GOT3 (cell line): Measurements from ENCODE around the gene C11orf65.

Experiments used
- DNase-seq: peaks from one replicate; lab custom pipeline; 2025; ENCODE audit warnings: mixed read lengths; lab: John Stamatoyannopoulos, UW

Gene C11orf65

DNA sequence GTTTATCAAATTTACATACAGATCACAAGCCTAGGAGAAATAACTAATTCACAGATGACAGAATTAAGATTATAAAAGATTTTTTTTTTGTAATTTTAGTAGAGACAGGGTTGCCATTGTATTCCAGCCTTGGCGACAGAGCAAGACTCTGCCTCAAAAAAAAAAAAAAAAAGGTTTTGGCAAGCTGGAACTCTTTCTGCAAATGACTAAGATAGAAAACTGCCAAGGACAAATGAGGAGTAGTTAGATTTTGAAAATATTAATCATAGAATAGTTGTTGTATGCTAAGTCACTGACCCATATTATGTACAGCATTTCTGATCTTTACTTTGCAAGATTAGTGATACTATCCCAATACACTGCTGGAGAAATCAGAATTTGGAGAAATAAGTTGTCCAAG is 99.2 kb downstream of the C11orf65 start:
- DNase-seq: no peak

- DNase-seq: no peak
These were observed 103.2 kb downstream of the C11orf65 start for GRCh38 chr11:108364159-108364558.

DNA sequence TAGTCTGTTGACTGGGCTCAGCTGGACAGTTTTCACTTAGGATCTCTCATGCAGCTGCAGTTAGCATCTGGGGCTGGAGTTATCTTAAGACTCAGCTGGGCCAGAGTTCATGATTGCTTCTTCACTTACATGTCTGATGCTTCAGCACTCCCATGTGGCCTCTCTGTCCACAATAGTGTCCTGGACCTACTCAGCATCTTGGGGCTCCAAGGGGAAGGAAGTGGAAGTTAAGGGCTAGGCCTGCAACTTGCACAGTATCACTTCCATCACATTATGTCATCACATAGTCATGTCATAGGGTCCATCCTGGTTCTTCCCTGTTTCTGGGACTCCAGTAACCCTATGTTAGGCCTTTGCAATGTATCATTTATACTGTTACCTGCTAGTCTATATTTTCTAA is 115.9 kb downstream of the C11orf65 start:
- DNase-seq: no peak

DNA sequence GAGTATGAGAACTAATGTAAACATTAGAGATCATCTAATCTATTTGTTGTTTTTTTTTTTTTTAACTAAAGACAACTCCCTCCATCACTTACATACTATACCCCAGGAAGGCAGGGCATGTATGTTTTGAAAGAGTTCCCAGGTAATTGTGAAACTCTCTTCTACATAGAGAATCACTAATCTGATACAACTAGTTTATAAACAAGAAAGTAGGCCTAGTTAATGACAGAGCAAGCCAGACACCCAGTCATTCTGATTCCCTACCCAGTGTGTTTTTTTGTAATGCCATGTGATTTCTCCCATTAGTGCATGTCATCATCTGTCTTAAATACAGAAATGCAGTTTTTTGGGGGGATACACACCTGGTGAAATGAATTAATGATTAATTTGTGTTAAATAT is 120.9 kb downstream of the C11orf65 start:
- DNase-seq: no peak

DNA sequence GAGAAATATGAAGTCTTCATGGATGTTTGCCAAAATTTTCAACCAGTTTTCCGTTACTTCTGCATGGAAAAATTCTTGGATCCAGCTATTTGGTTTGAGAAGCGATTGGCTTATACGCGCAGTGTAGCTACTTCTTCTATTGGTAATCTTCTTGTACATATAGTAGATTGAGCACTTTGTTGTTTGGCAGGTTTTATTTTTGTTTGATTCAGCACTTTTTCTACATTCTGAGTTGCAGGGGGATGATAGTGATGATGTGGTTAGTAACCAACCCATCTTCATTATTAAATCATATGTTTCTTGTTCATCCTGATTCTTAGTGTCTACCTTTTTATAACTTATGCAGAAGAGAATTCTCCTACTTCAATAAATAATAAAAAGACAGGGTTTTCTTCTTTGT is 121.6 kb downstream of the C11orf65 start:
- no peak for DNase-seq

- no peak for DNase-seq
These were observed 123.6 kb downstream of the C11orf65 start for GRCh38 chr11:108343714-108344113.

GRCh38 chr11:108341654-108342053 is 125.7 kb downstream of the C11orf65 start:
- DNase-seq: no peak

- DNase-seq: no peak
These were observed 126.4 kb downstream of the C11orf65 start for GRCh38 chr11:108340973-108341372.

GRCh38 chr11:108338750-108339149 is 128.6 kb downstream of the C11orf65 start:
- DNase-seq: no peak

DNA sequence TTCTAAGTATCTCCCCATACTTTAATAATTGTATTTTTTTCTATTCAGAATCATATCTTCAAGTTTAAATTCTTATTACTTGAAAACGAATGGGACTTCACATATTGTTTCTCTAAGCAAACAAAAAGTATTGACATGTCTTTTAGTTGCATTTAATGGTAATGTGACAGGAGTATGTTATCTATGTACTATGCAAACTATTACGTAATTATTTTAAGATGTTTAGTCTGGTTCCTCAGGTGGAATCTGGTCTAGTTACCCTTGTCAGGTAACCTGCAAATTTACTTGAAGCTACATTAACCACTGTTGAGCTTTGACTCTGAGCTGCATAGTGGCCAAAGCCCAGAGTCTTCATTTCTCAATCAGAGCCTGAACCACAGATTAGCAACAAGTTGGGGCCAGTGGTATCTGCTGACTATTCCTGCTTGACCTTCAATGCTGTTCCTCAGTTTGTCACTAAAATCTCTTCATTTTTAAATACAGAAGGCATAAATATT is 133.9 kb downstream of the C11orf65 start:
- DNase-seq: no peak
